GM23248 (cell line): ENCODE results near the gene BEST2.

ENCODE experiments used
- EZH2 ChIP-seq: fragments of 200-600 bp; sonication (generic); IDR thresholded peaks from 2 replicates; pipeline ENCODE4 v1.6.1; 2018; ENCODE audit warnings: antibody characterized with exemption, mild to moderate bottlenecking; ENCODE audit not compliant: insufficient read depth, poor library complexity, severe bottlenecking
- EZH2phosphoT487 ChIP-seq: fragments of 200-600 bp; sonication (generic); IDR thresholded peaks from 2 replicates; pipeline ENCODE4 v1.6.1; 2018; ENCODE audit warnings: antibody characterized with exemption, moderate library complexity, mild to moderate bottlenecking, low read depth; ENCODE audit not compliant: insufficient read depth

DNA sequence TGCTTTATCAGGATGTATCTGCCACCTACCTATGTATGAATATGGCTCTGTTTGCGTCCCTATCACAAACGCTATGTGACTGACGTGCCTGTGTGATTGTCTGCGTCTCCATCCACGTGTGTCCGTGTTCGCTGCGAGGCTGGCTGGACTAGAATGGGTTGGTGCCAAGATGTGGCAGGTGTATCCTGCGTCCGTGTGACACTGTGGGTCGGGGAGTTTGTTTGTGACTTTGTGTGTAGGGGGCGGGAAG lies 30.5 kb downstream of the BEST2 start:
- no peak for TF ChIP-seq EZH2
- no peak for TF ChIP-seq EZH2phosphoT487
